DND-41 (cell line): ENCODE results near the gene MSI2.

ENCODE experiments used
- ATAC-seq: fragments of 200-7000 bp; cut with Tn5 transposase; 3 replicates; pipeline ENCODE4 v1.9.1; 2021; ENCODE audit warnings: low read depth; ENCODE audit not compliant: insufficient read depth
- DNase-seq: peaks from one replicate; pipeline ENCODE4 v3.0.0-alpha.2; 2020
- H2AFZ ChIP-seq: 2 replicates; pipeline ENCODE4 v1.6.0; 2012; ENCODE audit warnings: low read depth, low read length
- H3K27ac ChIP-seq: 2 replicates; pipeline ENCODE4 v1.5.1; 2012; ENCODE audit warnings: low read length, inconsistent platforms
- H3K27me3 ChIP-seq: fragments of 200-600 bp; sonication (generic); 2 replicates; pipeline ENCODE4 v1.6.0; 2012; ENCODE audit warnings: low read length, mild to moderate bottlenecking, inconsistent platforms; ENCODE audit not compliant: insufficient read depth, poor library complexity
- H3K36me3 ChIP-seq: 2 replicates; pipeline ENCODE4 v1.5.1; 2012; ENCODE audit warnings: low read length, inconsistent platforms; ENCODE audit not compliant: insufficient read depth
- H3K4me1 ChIP-seq: 2 replicates; pipeline ENCODE4 v1.5.1; 2012; ENCODE audit warnings: mild to moderate bottlenecking, low read length; ENCODE audit not compliant: insufficient read depth
- H3K4me2 ChIP-seq: 2 replicates; pipeline ENCODE4 v1.6.0; 2012; ENCODE audit warnings: mild to moderate bottlenecking, moderate library complexity, low read length, inconsistent platforms; ENCODE audit not compliant: insufficient read depth
- H3K4me3 ChIP-seq, 2 experiments: fragments of 200-600 bp in 1 of 2; shearing (Covaris generic) in 1 of 2; 2 replicates each; pipeline ENCODE4 v1.5.1; 2012 to 2016; ENCODE audit warnings: inconsistent platforms in 2 of 2, low read length in 2 of 2, mild to moderate bottlenecking in 2 of 2, low read depth in 1 of 2, moderate library complexity in 1 of 2
- H3K79me2 ChIP-seq: 2 replicates; pipeline ENCODE4 v1.6.0; 2012; ENCODE audit warnings: low read length, inconsistent platforms; ENCODE audit not compliant: insufficient read depth
- H3K9ac ChIP-seq: 2 replicates; pipeline ENCODE4 v1.6.0; 2012; ENCODE audit warnings: low read depth, mild to moderate bottlenecking, inconsistent platforms, low read length, moderate library complexity
- H3K9me3 ChIP-seq: 2 replicates; pipeline ENCODE4 v1.5.1; 2012; ENCODE audit warnings: low read length, moderate library complexity, mild to moderate bottlenecking, inconsistent platforms; ENCODE audit not compliant: insufficient read depth, severe bottlenecking
- H4K20me1 ChIP-seq: 2 replicates; pipeline ENCODE4 v1.6.0; 2012; ENCODE audit warnings: low read length; ENCODE audit not compliant: insufficient read depth
- CTCF ChIP-seq: IDR thresholded peaks from 2 replicates; pipeline ENCODE4 v1.5.1; 2012; ENCODE audit warnings: borderline replicate concordance, low read length, moderate library complexity, mild to moderate bottlenecking; ENCODE audit not compliant: poor library complexity, severe bottlenecking; ENCODE audit errors: extremely low read depth
- EZH2 ChIP-seq: IDR thresholded peaks from 3 replicates; pipeline ENCODE4 v1.6.1; 2012; ENCODE audit warnings: borderline replicate concordance, low read depth, mild to moderate bottlenecking, moderate library complexity, low read length, inconsistent platforms; ENCODE audit not compliant: severe bottlenecking

MSI2 gene

GRCh38 chr17:57269598-57270255 is 13.4 kb downstream of the MSI2 start:
- Histone ChIP-seq H3K4me3 (0 out of 4 replicates have a peak overlapping the region, but pooled peaks of 1 of the 2 experiments have one; percentile 7), H3K9me3 (no peaks in the 10 kb centered on the region), H2AFZ (no peak overlapping the region), H3K27ac (peak overlapping the region; percentile 8), H4K20me1 (peaks cover 91% of the 10 kb centered on the region), H3K27me3 (no peaks in the 10 kb centered on the region), H3K79me2 (peaks cover 99% of the 10 kb centered on the region), H3K36me3 (peaks cover 94% of the 10 kb centered on the region), H3K9ac (no peak overlapping the region; the same call in 1 of the 2 replicates), H3K4me1 (peaks cover 94% of the 10 kb centered on the region), H3K4me2 (peak overlapping the region; percentile 48)
- DNase-seq (no peak), ATAC-seq (no peak)
- TF ChIP-seq CTCF (no peak), EZH2 (no peak)

GRCh38 chr17:57270801-57271245 is 14.5 kb downstream of the MSI2 start:
- peaks cover 92% of the 10 kb centered on the region for H4K20me1 ChIP-seq
- H3K9me3 ChIP-seq = no peaks in the 10 kb centered on the region
- H3K36me3 ChIP-seq = peaks cover 94% of the 10 kb centered on the region
- ATAC-seq (no peak), DNase-seq (no peak)
- peak overlapping the region; percentile 47 for H3K27ac ChIP-seq
- no peak overlapping the region for H2AFZ ChIP-seq
- H3K79me2 ChIP-seq = peaks cover 99% of the 10 kb centered on the region
- peaks cover 94% of the 10 kb centered on the region for H3K4me1 ChIP-seq
- H3K4me3 ChIP-seq = peak overlapping the region in 1 of 2 experiments; percentile 16; a peak in 1 of 4 replicates
- peak overlapping the region; percentile 35 for H3K4me2 ChIP-seq
- TF ChIP-seq EZH2 (no peak), CTCF (no peak)
- no peaks in the 10 kb centered on the region for H3K27me3 ChIP-seq
- H3K9ac ChIP-seq = peak overlapping the region; percentile 8; the same call in 1 of the 2 replicates

- peaks cover 99% of the 10 kb centered on the region for H3K79me2 ChIP-seq
- H3K9ac ChIP-seq = no peak overlapping the region
- TF ChIP-seq EZH2 (no peak), CTCF (no peak)
- no peaks in the 10 kb centered on the region for H3K9me3 ChIP-seq
- peaks cover 97% of the 10 kb centered on the region for H3K4me1 ChIP-seq
- peak overlapping the region; percentile 7; the same call in 1 of the 2 replicates for H3K4me2 ChIP-seq
- no peaks in the 10 kb centered on the region for H3K27me3 ChIP-seq
- no peak overlapping the region for H3K4me3 ChIP-seq
- ATAC-seq = no peak
- peak overlapping the region; percentile 29 for H3K27ac ChIP-seq
- H2AFZ ChIP-seq = no peak overlapping the region
- peaks cover 97% of the 10 kb centered on the region for H3K36me3 ChIP-seq
- DNase-seq = no peak
- H4K20me1 ChIP-seq = peaks cover 95% of the 10 kb centered on the region
Measured at GRCh38 chr17:57271821-57272220, 15.5 kb downstream of the MSI2 start.
